HG03095 (cell line): ENCODE data around the gene OSBPL9.

Experiments
- ATAC-seq: cut with Tn5 transposase; IDR thresholded peaks from one replicate; pipeline ENCODE4 v1.9.1; 2021; ENCODE audit warnings: moderate library complexity; ENCODE audit not compliant: unreplicated experiment

The OSBPL9 gene, protein sequence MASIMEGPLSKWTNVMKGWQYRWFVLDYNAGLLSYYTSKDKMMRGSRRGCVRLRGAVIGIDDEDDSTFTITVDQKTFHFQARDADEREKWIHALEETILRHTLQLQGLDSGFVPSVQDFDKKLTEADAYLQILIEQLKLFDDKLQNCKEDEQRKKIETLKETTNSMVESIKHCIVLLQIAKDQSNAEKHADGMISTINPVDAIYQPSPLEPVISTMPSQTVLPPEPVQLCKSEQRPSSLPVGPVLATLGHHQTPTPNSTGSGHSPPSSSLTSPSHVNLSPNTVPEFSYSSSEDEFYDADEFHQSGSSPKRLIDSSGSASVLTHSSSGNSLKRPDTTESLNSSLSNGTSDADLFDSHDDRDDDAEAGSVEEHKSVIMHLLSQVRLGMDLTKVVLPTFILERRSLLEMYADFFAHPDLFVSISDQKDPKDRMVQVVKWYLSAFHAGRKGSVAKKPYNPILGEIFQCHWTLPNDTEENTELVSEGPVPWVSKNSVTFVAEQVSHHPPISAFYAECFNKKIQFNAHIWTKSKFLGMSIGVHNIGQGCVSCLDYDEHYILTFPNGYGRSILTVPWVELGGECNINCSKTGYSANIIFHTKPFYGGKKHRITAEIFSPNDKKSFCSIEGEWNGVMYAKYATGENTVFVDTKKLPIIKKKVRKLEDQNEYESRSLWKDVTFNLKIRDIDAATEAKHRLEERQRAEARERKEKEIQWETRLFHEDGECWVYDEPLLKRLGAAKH

GRCh38 chr1:51616903-51617708, at the start of gene OSBPL9:
OSBPL9 (plus strand) TSS chr1:51617092; CDS start chr1:51617111, 19 bp downstream.
- ATAC-seq = peak; percentile 86

- no peak for ATAC-seq
Measured at GRCh38 chr1:51567653-51568052, 49.2 kb upstream of the OSBPL9 start.

- no peak for ATAC-seq
Measured at GRCh38 chr1:51568231-51568935, 48.5 kb upstream of the OSBPL9 start.

DNA sequence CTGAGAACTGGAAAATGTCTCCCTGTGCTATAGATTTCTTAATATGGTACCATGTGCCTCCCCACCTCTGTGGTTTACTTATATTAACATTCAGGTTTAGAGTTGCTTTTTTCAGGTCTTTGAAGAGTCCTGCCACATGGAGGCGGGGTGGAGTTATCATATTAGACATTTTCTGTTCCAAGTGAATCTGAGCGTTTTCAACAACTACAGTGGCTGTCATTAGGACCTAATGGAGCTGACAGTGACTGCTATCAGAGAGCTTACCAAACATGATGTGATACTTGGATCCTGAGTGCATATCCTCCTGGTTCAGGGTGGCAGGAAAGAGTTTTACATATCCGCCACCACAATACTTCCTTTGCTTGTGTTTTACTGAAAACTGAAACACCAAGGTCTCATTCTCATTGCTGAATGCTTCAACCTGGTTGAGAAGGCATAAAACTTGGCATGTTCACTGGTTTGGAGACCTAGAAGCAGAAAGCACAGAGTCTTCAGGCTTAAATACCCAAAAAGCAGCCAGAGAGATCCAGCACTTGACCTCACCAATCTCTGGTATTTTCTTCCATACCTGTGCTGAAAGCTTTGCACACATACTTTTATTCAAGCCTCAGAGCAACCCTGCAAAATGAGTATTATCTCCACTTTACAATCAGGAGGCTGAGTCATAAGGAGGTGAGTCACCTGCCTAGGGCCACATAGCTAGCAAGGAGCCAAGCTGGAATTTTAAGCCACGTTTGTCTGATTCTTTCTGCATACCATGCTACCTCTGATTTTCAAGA, 47.4 kb upstream of the OSBPL9 start:
- peak; percentile 83 for ATAC-seq

- peak; percentile 41 for ATAC-seq
Measured at GRCh38 chr1:51570063-51570710, 46.7 kb upstream of the OSBPL9 start.

- no peak for ATAC-seq
Measured at GRCh38 chr1:51572365-51572764, 44.5 kb upstream of the OSBPL9 start.

DNA sequence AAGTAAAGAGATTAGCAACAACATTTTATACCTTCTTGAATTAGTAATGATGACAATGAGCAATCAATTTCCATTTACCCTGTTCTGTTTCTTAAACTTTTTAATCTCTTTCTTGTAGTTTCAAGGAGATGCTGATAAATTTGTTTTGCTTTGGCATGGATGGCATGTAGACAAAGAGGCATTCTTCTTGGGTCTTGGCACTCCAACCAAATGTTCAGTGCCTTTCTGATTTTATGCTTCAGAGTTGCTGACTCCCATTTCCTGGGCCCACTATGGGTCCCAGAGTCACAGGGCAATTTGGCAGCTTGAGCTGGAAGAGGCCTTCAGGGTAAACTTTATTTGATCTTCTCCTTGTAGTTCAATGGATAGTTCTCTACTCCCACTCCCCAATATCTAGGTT, 42.1 kb upstream of the OSBPL9 start:
- ATAC-seq = no peak

DNA sequence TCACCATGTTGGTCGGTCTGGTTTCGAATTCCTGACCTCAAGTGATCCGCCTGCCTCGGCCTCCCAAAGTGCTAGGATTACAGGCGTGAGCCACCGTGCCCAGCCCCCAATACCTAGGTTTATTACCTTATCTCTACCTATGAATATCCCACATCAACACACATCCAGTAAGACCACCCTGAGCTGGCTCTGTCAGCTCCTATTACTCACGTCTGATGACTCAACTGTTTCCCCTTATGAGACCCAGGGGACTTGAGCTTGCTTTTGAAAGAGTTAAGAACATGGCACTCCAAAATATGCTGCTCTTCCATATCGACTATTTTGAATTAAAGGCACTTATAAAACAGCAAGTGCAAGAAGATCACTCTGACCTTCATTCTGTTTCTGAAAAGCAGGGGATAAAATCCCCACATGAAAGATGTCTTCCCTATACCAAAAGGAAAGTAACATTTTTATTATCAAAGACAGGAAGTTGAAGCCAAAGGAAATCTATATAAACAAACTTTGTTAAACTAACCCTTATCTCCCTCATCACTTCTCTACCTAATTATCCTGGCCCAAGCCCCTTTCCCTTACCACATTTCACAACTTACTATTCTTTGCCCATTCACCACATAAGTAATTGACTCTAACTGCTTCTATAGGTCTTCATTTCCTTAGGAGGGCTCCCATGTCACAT, 41.3 kb upstream of the OSBPL9 start:
- ATAC-seq = no peak

DNA sequence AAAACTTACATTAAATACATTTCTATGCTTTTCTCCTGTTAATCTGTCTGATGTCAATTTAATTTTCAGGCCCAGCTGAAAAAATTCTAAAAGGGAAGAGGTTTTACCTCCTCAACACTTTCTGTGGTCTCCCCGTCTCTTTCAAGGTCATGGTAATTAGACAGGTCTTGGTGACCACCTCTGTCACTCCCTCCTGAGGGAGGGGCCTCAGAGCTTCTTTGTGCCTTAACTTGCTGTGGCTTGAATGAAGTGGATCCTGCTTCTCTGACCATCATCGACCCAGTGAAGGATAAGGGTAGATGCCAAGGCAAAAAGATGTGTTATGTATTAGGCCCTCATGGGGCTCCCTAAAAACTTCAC, 40.8 kb upstream of the OSBPL9 start:
- no peak for ATAC-seq

- no peak for ATAC-seq
Measured at GRCh38 chr1:51576923-51577322, 40.0 kb upstream of the OSBPL9 start.

DNA sequence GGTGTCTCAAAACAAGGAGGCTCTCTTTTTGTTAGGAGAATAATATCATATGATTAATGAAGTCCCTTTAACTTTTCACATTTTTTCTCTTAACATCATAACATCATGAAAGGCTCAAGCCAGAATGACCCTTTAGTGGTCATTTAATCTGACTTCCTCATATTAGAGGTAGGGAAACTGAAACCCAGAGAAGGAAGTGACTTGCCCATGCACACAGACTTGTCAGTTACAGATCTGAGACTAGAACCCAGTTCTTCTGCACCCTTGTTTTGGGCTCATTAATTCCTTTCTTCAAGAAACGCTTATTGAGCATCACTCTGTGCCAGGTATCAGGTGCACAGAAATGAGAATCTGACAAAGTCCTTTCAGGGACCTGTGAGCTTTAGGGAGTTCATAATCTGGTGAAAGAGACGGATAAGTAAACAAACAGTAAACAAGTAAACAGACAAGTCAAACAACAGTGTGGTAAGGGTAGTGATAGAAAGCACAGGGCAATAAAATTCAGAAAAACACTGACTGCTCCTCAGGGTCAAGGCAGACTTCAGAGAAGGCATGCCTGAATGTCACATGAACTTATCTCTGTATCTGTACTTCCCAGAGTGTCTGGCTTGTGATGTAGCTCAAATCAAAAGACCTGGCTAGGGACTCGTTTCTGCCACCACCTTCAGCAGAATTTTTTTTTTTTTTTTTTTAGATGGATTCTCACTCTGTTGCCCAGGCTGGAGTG, 38.3 kb upstream of the OSBPL9 start:
- ATAC-seq = peak; percentile 72

GRCh38 chr1:51581238-51581637, 35.7 kb upstream of the OSBPL9 start:
- no peak for ATAC-seq

DNA sequence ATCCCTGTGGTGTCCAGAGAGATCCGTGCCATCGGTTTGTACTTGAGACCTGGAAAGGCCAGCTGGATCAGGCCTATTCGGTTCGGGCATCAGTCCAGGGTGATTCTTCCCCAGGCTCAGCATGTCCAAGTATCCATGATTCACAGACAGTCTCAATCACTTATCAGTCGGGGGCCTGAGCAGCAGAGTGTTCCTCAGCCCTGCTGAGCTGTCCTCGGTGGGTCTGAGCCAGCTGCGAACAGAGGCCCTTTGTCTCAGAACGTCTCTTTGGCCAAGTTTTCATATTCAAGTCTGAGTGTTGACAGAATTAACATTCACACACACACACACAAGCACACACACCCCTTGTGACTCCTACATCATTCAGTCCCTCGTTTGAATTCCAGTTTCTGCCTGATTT, 33.4 kb upstream of the OSBPL9 start:
- ATAC-seq = no peak

DNA sequence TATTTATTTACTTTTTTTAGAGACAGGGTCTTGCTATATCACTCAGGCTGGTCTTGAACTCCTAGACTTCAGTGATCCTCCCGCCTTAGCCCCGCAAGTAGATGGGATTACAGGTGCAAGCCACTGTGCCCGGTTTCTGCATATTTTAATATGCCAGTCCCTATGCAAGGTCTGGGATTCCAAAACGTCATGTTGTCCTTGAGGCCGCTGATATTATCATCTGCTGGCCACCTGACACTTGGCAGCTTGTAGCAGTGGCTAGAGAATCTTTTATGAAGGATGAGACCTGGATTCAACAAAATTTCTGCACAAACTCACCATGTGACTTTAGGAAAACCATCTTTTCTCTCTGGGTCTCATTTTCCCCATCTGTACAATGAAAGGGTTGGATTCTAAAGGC, 32.9 kb upstream of the OSBPL9 start:
- ATAC-seq = no peak

- ATAC-seq = no peak
Measured at GRCh38 chr1:51592711-51593110, 24.2 kb upstream of the OSBPL9 start.

- no peak for ATAC-seq
Measured at GRCh38 chr1:51594716-51595115, 22.2 kb upstream of the OSBPL9 start.

- ATAC-seq = no peak
Measured at GRCh38 chr1:51600529-51600928, 16.4 kb upstream of the OSBPL9 start.

- no peak for ATAC-seq
Measured at GRCh38 chr1:51600965-51601364, 15.9 kb upstream of the OSBPL9 start.
